Measurements from ENCODE around the gene KCNJ6. TPM values are rescaled to one million over a fixed set of nuclear protein-coding genes. Genes with fewer than 3 reads are reported as not detected.

Gene KCNJ6
- total RNA-seq, 2 experiments from 2014 or later = not detected

GRCh38 chr21:37896788-37897187 is 19.5 kb downstream of the KCNJ6 start:
- CTCF ChIA-PET = no interaction called here
- POLR2A ChIA-PET = no interaction called here
- no peaks in the 10 kb centered on the region for H3K4me1 Mint-ChIP-seq (ENCODE audit: low read depth)
- H3K36me3 Mint-ChIP-seq = no peaks in the 10 kb centered on the region
- H3K27ac Mint-ChIP-seq = no peak overlapping the region
- intact Hi-C loops (cut with micrococcal nuclease) = no loop called here
- H3K27me3 Mint-ChIP-seq = peaks cover 7% of the 10 kb centered on the region
- H3K4me3 Mint-ChIP-seq = no peak overlapping the region
- H3K9me3 Mint-ChIP-seq = no peaks in the 10 kb centered on the region
- DNase-seq = no peak

DNA sequence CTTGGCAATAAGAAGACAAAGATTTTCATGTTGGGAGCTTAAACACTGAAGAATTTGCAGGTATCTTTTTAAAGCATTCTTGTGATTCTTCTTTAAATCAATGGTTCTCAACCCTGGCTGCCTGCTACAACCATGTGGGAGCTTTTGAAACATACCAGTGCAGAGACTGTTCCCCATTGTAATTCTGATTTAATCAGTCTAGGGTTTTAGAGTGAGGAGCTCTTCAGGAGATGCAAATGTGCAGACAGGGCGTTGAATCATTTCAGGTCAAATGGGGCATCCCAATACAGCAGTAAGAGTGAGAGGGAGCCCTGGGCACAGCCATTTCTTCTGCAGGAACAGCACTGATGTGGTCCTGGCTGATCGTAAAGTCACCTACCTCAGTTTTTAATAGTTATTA is 24.3 kb downstream of the KCNJ6 start:
- Mint-ChIP-seq H3K9me3 (no peaks in the 10 kb centered on the region), H3K27ac (no peak overlapping the region), H3K4me1 (ENCODE audit: low read depth) (no peaks in the 10 kb centered on the region), H3K36me3 (no peaks in the 10 kb centered on the region), H3K4me3 (no peak overlapping the region), H3K27me3 (peaks cover 16% of the 10 kb centered on the region)
- ChIA-PET CTCF (no interaction called here), POLR2A (no interaction called here)
- intact Hi-C loops (cut with micrococcal nuclease) = no loop called here
- no peak for DNase-seq

GRCh38 chr21:37888659-37889058 is 27.6 kb downstream of the KCNJ6 start:
- CTCF ChIA-PET = no interaction called here
- no peaks in the 10 kb centered on the region for H3K36me3 Mint-ChIP-seq
- no peak for DNase-seq
- H3K4me1 Mint-ChIP-seq (ENCODE audit: low read depth) = no peaks in the 10 kb centered on the region
- no peak overlapping the region for H3K4me3 Mint-ChIP-seq
- H3K27me3 Mint-ChIP-seq = peaks cover 14% of the 10 kb centered on the region
- no peaks in the 10 kb centered on the region for H3K9me3 Mint-ChIP-seq
- intact Hi-C loops (cut with micrococcal nuclease) = no loop called here
- H3K27ac Mint-ChIP-seq = no peak overlapping the region
- POLR2A ChIA-PET = no interaction called here

DNA sequence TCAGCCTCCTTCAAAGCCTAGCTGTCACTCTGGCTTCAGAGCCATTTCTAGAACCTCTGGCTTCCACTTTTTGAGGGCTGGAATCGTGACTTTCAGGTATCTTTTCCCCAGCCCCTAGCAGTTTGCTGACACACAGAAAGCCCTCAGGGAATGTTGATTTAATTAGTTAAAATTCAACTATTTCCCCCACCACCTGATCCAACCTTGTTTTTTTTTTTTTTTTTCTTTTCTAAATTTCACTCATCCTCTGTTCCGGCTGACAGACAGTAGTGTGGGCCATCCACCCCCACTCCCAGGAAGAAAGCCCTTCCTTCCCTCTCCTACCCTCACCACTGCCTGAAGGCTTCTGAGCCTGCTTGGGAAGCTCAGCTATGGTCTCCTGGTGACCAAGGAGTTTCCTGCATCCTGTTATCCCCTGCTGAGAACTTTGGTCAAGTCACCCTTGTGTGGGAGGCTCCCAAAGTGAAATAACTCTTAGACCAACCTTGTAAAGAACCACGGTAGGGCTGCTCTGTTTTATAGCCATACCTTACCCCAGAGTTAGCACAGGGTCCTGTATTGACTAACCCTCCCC is 29.4 kb downstream of the KCNJ6 start:
- intact Hi-C loops (cut with micrococcal nuclease) = no loop called here
- Mint-ChIP-seq H3K9me3 (no peaks in the 10 kb centered on the region), H3K4me3 (no peak overlapping the region), H3K36me3 (no peaks in the 10 kb centered on the region), H3K4me1 (ENCODE audit: low read depth) (no peaks in the 10 kb centered on the region), H3K27ac (no peak overlapping the region), H3K27me3 (peaks cover 11% of the 10 kb centered on the region)
- ChIA-PET POLR2A (no interaction called here), CTCF (no interaction called here)
- DNase-seq = no peak

DNA sequence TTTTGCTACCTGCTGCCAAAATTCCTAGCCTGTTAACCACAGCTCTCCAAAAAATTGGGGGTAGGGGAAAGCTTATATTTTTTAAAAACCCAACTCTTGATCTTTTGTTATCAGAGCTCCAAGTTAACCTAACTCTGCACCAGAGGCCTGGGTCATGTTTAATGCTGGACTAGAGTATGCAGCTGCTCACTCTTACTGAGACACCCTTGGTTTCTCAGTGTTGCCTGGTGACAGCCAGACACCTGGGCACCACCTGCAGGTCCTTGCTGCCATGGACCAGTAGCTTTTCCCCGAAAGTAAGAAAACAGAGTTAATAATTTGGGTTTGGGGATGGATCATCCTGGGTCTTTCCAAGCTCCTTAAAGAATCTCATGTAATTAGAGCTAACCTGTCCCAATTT is 30.1 kb downstream of the KCNJ6 start:
- Mint-ChIP-seq H3K9me3 (no peaks in the 10 kb centered on the region), H3K36me3 (no peaks in the 10 kb centered on the region), H3K27ac (no peak overlapping the region), H3K27me3 (peaks cover 11% of the 10 kb centered on the region), H3K4me1 (ENCODE audit: low read depth) (no peaks in the 10 kb centered on the region), H3K4me3 (no peak overlapping the region)
- DNase-seq = no peak
- intact Hi-C loops (cut with micrococcal nuclease) = no loop called here
- CTCF ChIA-PET = no interaction called here
- POLR2A ChIA-PET = no interaction called here

DNA sequence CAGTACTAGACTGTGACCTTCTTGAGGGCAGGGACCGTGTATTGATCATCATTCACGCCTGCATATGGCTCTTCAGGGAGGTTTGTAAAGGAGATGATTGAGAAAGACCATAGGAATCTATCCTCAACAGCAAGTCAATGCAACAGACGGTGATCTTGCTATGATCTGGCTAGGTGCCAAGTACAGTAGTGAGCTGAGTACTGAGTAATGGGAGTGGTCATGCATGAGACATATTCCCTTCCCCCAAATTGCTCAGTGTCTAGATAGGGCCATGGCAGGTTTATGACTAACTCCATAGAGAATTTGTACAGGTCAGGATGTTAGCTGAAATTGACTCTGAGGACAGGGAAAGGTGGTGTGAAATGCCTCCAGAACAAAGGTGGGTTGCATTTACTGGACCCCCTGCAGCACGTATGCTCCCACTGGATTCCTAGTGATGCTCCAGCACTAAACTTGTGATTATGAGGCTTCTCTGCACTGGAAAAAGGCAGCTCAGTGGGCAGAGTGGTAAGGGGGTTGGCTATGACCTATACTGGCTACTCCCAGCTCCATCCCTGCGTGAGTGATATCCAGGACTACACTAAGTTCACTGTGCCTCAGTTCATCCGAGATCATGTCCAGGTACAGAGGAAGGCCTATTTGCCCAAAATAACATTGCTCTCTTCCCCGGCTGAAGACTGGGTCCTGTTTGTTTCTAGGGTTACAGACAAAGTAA is 37.2 kb downstream of the KCNJ6 start:
- H3K4me3 Mint-ChIP-seq = no peak overlapping the region
- ChIA-PET POLR2A (no interaction called here), CTCF (no interaction called here)
- no peaks in the 10 kb centered on the region for H3K9me3 Mint-ChIP-seq
- no peak for DNase-seq
- intact Hi-C loops (cut with micrococcal nuclease) = no loop called here
- H3K4me1 Mint-ChIP-seq (ENCODE audit: low read depth) = peaks cover 4% of the 10 kb centered on the region
- H3K36me3 Mint-ChIP-seq = no peaks in the 10 kb centered on the region
- no peak overlapping the region for H3K27ac Mint-ChIP-seq
- peaks cover 15% of the 10 kb centered on the region for H3K27me3 Mint-ChIP-seq

DNA sequence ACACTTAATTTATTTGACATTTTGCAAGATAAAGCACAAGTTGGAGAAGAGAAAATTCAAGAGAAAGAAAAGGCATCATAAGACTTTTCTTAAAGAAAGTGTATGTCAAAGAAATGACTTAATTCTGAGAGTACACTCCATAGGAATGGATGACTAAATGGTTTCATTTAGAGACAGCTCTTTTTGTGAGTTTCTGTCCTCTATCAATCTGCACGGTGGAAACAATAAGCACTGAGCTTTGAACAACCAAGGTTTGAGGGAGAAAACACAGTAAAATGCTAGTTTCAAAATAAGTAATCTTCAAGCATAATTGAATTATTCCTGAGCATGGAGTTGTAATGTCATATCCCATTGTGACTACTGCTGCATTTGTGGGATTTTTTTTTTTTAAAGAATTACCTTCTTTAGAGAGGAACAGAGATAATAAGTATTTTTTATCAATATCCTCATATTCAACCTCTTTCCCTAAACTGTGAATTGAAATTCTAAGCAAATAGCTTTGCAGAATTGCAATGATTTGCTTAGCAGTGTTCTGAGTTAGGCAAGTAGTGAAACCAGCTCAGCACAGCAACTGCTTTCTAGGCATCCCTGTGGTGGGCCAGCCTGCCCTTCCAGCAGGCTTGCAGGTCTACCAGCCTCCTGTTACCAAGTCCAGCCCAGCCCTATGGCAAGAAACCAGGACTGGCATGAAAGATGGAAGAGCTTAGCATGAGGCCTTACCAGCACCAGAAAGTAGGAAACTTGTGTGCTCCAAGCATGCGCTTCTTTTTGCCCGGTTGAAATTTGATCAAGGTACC is 38.2 kb downstream of the KCNJ6 start:
- Mint-ChIP-seq H3K4me1 (ENCODE audit: low read depth) (peaks cover 4% of the 10 kb centered on the region), H3K9me3 (no peaks in the 10 kb centered on the region), H3K36me3 (no peaks in the 10 kb centered on the region), H3K27ac (no peak overlapping the region), H3K27me3 (peaks cover 15% of the 10 kb centered on the region), H3K4me3 (no peak overlapping the region)
- intact Hi-C loops (cut with micrococcal nuclease) = no loop called here
- DNase-seq = no peak
- CTCF ChIA-PET = no interaction called here
- POLR2A ChIA-PET = interaction anchor here (0.7 kb wide), 1 partner anchor 340 kb away, joined by 3 read pairs; no protein-coding TSS in a partner anchor

DNA sequence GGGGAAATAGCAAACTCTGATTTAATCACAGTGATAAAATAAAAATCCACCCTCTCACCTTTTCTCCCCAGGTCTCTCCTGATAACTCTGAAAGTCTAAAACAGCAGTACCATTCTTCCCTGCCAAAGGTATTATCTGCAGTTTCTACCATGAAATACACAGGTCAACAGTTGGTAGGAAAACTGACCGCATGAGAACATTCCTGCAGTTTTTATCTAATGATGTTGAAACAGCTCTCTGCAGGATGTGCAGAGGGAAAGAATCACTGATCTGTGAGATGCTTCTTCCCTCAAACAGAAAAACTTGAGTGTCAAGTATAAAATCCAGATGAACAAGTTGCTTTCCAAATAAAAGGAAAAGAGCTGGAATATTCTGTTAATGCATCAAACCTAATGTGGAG is 39.1 kb downstream of the KCNJ6 start:
- Mint-ChIP-seq H3K36me3 (no peaks in the 10 kb centered on the region), H3K27ac (no peak overlapping the region), H3K4me3 (no peak overlapping the region), H3K4me1 (ENCODE audit: low read depth) (peaks cover 4% of the 10 kb centered on the region), H3K9me3 (no peaks in the 10 kb centered on the region), H3K27me3 (peaks cover 15% of the 10 kb centered on the region)
- intact Hi-C loops (cut with micrococcal nuclease) = no loop called here
- ChIA-PET POLR2A (no interaction called here), CTCF (no interaction called here)
- no peak for DNase-seq

DNA sequence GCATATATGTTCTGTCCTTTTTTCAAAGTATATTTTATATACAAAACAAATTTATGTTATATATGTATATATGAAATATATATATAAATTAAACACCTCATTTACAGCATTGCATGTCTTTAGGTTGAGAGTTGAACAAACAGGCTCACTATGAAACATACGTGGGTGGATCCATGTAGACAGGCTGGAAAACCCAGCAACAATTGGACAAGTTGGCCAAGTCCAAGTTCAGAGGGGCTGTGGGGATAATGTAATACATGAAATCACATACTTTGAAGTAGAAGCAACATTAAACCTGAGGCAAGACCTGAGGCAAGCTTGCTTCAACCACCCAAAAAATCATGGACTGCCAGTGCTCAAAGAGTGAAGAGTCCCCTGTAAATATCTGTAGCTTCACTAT is 39.7 kb downstream of the KCNJ6 start:
- ChIA-PET CTCF (no interaction called here), POLR2A (no interaction called here)
- H3K4me1 Mint-ChIP-seq (ENCODE audit: low read depth) = peaks cover 4% of the 10 kb centered on the region
- DNase-seq = no peak
- H3K27me3 Mint-ChIP-seq = peaks cover 15% of the 10 kb centered on the region
- intact Hi-C loops (cut with micrococcal nuclease) = no loop called here
- no peaks in the 10 kb centered on the region for H3K9me3 Mint-ChIP-seq
- no peaks in the 10 kb centered on the region for H3K36me3 Mint-ChIP-seq
- H3K4me3 Mint-ChIP-seq = no peak overlapping the region
- no peak overlapping the region for H3K27ac Mint-ChIP-seq

DNA sequence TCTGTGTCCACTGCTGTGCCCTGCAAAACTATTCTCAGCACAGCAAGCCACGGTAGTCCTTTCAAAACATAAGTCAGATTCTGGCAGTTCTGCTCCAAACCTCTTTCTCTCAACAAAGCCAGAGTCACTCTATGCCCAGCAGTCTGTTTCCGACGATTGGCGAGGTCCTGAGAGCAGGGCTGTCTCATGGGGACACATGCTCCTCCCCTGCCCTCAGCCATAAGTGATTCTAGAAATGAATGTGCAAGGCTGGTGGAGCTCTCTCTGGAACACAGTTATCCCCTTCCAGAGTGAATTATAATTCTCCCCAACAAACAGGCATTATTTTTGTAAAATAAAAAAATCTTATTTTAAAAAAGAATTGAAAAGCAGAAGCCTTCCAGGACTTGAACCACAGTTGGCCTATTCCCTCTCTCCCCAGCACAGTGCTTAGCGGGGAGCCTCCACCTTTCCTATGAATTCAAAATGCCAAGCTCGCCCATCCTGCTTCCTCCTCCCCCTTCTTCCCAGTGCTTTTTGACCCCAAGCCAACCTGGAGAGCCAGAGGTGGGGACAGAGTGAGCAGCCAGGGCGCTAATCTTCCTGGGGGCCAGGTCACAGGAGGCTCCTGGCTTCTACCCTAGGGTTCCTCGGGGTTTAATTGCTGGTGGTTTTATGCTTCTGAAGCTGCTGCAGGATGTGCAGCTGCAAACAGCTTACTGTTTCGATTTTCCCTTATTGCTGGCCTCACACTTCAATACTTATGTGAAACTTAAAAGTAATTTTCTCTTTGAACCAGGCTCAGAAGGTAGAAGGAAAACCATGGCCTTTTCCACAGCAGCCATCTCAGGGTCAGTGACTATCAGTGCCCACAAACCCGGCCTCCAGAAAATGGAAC is 41.1 kb downstream of the KCNJ6 start:
- intact Hi-C loops (cut with micrococcal nuclease) = no loop called here
- Mint-ChIP-seq H3K9me3 (no peaks in the 10 kb centered on the region), H3K27me3 (peaks cover 17% of the 10 kb centered on the region), H3K36me3 (no peaks in the 10 kb centered on the region), H3K27ac (no peak overlapping the region), H3K4me1 (ENCODE audit: low read depth) (peaks cover 4% of the 10 kb centered on the region), H3K4me3 (no peak overlapping the region)
- ChIA-PET CTCF (no interaction called here), POLR2A (no interaction called here)
- DNase-seq = no peak

DNA sequence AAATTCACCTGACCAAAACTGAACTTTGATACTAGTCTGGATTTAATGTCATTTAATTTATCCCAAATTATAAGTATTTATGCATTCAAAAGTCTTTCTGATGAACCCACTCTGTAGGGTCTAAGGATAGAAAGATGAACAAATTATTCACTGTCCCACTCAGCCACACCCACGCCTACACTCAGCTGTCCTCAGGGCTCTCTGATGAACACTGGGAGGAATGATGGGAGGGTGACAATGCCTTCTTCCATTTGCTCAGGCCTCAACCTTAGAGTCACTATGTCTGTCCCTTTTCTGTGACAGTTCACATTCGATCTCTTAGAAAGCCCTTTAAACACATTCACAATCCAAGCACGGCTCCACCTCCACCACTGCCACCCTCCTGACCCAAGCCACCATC is 41.8 kb downstream of the KCNJ6 start:
- Mint-ChIP-seq H3K4me3 (no peak overlapping the region), H3K9me3 (no peaks in the 10 kb centered on the region), H3K36me3 (no peaks in the 10 kb centered on the region), H3K4me1 (ENCODE audit: low read depth) (peaks cover 4% of the 10 kb centered on the region), H3K27me3 (peaks cover 15% of the 10 kb centered on the region), H3K27ac (no peak overlapping the region)
- intact Hi-C loops (cut with micrococcal nuclease) = no loop called here
- ChIA-PET POLR2A (no interaction called here), CTCF (no interaction called here)
- DNase-seq = no peak

- DNase-seq = no peak
- CTCF ChIA-PET = no interaction called here
- Mint-ChIP-seq H3K27me3 (peaks cover 8% of the 10 kb centered on the region), H3K4me3 (no peak overlapping the region), H3K9me3 (no peaks in the 10 kb centered on the region), H3K36me3 (no peaks in the 10 kb centered on the region), H3K4me1 (ENCODE audit: low read depth) (peaks cover 4% of the 10 kb centered on the region), H3K27ac (no peak overlapping the region)
- POLR2A ChIA-PET = no interaction called here
- intact Hi-C loops (cut with micrococcal nuclease) = no loop called here
These were observed 42.6 kb downstream of the KCNJ6 start for GRCh38 chr21:37873655-37874054.
